Neural cell (in vitro differentiated cells): Measurements from ENCODE around the gene EYS.

Experiments used
- EP300 ChIP-seq: fragments of 450-650 bp; conservative IDR thresholded peaks from 2 replicates; pipeline ENCODE4 v1.6.1; 2014; ENCODE audit warnings: antibody characterized with exemption, mild to moderate bottlenecking, moderate library complexity; ENCODE audit not compliant: poor library complexity, severe bottlenecking
- EZH2 ChIP-seq: fragments of 200-600, 300-800 bp; shearing (Covaris generic), sonication (generic); IDR thresholded peaks from 2 replicates; pipeline ENCODE4 v1.6.1; 2014; ENCODE audit warnings: antibody characterized with exemption, low read length, borderline replicate concordance, mild to moderate bottlenecking; ENCODE audit not compliant: insufficient read depth, poor library complexity, severe bottlenecking
- MXI1 ChIP-seq: fragments of 450-650 bp; conservative IDR thresholded peaks from 2 replicates; pipeline ENCODE4 v1.6.1; 2014; ENCODE audit warnings: antibody characterized with exemption, mild to moderate bottlenecking; ENCODE audit not compliant: poor library complexity, severe bottlenecking
- POLR2AphosphoS5 ChIP-seq: IDR thresholded peaks from 2 replicates; pipeline ENCODE4 v1.6.1; 2012
- RAD21 ChIP-seq: fragments of 450-650 bp; conservative IDR thresholded peaks from 2 replicates; pipeline ENCODE4 v1.6.1; 2014; ENCODE audit warnings: antibody characterized with exemption, mild to moderate bottlenecking, moderate library complexity
- SMC3 ChIP-seq: fragments of 450-650 bp; conservative IDR thresholded peaks from 2 replicates; pipeline ENCODE4 v1.6.1; 2014; ENCODE audit warnings: antibody characterized with exemption, mild to moderate bottlenecking, moderate library complexity; ENCODE audit not compliant: poor library complexity
- TAF1 ChIP-seq: IDR thresholded peaks from 2 replicates; pipeline ENCODE4 v1.6.1; 2012; ENCODE audit warnings: low read depth
- TF ChIP-seq, protein P1 (sequence below): fragments of 450-650 bp; IDR thresholded peaks from 2 replicates; pipeline ENCODE4 v1.5.1; 2014; ENCODE audit warnings: antibody characterized with exemption, mild to moderate bottlenecking, moderate library complexity; ENCODE audit not compliant: poor library complexity, severe bottlenecking
- TF ChIP-seq, protein P2 (sequence below): IDR thresholded peaks from 2 replicates; pipeline ENCODE4 v1.6.1; 2012; ENCODE audit warnings: borderline replicate concordance

DNA sequence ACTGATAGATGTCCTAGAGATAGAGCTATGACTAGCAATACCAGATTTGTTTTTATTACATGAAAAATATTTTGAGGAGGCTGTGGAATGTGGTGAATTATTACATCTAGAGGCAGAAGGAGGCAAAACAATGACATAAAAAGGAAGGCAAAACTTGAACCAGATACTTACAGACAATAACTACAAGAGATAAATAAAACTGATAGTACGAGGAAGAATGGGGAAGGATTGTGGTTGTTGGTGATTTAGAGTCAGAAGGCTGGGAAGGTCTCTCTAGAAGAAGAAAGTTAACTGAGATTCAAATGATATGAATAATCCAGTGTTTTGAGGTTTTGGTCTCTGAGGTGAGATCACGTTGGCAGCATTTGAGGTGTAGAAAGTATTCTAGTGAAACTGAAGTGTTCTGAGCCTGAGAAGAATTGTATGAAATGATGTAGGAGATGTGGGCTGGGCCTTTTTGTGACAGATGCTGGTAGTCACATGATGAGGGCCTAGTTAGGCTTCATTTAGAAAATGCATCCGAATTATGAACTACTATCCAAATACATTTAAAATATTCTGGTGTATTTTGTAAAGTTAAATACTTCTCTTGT lies 589.1 kb downstream of the EYS start:
- TF ChIP-seq, protein P1, sequence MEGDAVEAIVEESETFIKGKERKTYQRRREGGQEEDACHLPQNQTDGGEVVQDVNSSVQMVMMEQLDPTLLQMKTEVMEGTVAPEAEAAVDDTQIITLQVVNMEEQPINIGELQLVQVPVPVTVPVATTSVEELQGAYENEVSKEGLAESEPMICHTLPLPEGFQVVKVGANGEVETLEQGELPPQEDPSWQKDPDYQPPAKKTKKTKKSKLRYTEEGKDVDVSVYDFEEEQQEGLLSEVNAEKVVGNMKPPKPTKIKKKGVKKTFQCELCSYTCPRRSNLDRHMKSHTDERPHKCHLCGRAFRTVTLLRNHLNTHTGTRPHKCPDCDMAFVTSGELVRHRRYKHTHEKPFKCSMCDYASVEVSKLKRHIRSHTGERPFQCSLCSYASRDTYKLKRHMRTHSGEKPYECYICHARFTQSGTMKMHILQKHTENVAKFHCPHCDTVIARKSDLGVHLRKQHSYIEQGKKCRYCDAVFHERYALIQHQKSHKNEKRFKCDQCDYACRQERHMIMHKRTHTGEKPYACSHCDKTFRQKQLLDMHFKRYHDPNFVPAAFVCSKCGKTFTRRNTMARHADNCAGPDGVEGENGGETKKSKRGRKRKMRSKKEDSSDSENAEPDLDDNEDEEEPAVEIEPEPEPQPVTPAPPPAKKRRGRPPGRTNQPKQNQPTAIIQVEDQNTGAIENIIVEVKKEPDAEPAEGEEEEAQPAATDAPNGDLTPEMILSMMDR, result no peak
- no peak for TF ChIP-seq POLR2AphosphoS5
- no peak for TF ChIP-seq EZH2
- no peak for TF ChIP-seq RAD21
- TF ChIP-seq EP300, result no peak
- no peak for TF ChIP-seq SMC3
- TF ChIP-seq, protein P2, sequence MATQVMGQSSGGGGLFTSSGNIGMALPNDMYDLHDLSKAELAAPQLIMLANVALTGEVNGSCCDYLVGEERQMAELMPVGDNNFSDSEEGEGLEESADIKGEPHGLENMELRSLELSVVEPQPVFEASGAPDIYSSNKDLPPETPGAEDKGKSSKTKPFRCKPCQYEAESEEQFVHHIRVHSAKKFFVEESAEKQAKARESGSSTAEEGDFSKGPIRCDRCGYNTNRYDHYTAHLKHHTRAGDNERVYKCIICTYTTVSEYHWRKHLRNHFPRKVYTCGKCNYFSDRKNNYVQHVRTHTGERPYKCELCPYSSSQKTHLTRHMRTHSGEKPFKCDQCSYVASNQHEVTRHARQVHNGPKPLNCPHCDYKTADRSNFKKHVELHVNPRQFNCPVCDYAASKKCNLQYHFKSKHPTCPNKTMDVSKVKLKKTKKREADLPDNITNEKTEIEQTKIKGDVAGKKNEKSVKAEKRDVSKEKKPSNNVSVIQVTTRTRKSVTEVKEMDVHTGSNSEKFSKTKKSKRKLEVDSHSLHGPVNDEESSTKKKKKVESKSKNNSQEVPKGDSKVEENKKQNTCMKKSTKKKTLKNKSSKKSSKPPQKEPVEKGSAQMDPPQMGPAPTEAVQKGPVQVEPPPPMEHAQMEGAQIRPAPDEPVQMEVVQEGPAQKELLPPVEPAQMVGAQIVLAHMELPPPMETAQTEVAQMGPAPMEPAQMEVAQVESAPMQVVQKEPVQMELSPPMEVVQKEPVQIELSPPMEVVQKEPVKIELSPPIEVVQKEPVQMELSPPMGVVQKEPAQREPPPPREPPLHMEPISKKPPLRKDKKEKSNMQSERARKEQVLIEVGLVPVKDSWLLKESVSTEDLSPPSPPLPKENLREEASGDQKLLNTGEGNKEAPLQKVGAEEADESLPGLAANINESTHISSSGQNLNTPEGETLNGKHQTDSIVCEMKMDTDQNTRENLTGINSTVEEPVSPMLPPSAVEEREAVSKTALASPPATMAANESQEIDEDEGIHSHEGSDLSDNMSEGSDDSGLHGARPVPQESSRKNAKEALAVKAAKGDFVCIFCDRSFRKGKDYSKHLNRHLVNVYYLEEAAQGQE, result no peak
- no peak for TF ChIP-seq TAF1
- TF ChIP-seq MXI1, result no peak
